ENCODE data around the gene ASTN2. TPM values are rescaled to one million over a fixed set of nuclear protein-coding genes. Genes with fewer than 3 reads are reported as not detected.

Gene ASTN2
- total and polyA plus RNA-seq, 10 of the 15 experiments (the other 5 are each of a cell fraction or from before 2014, with no cell fraction given), result 1.4 to 15.7 (median 7.0) TPM

- Histone ChIP-seq H3K79me2 (ENCODE audit: control insufficient read depth, insufficient read depth, low read length) (no peaks in the 10 kb centered on the region), H3K36me3 (ENCODE audit: control insufficient read depth in 2 of 2, insufficient read depth in 2 of 2, low read length in 1 of 2) (no peaks in the 10 kb centered on the region), H3K4me1 (ENCODE audit: control insufficient read depth, insufficient read depth, low read length) (no peaks in the 10 kb centered on the region), H3K4me3 (no peak overlapping the region), H3K9me3 (replicated peaks; ENCODE audit: control insufficient read depth, insufficient read depth, low read length) (no peaks in the 10 kb centered on the region), H2AFZ (ENCODE audit: control insufficient read depth, low read depth, low read length) (no peak overlapping the region), H3K4me2 (ENCODE audit: control insufficient read depth, insufficient read depth) (no peak overlapping the region), H3K27ac (ENCODE audit: control insufficient read depth, insufficient read depth) (no peak overlapping the region), H3K27me3 (replicated peaks in 1 of 2; ENCODE audit: control insufficient read depth in 2 of 2, insufficient read depth in 2 of 2, low read length in 1 of 2) (no peaks in the 10 kb centered on the region), H3K9ac (ENCODE audit: control insufficient read depth, insufficient read depth, low read length) (no peak overlapping the region), H4K20me1 (ENCODE audit: control insufficient read depth, insufficient read depth) (no peaks in the 10 kb centered on the region)
- no TSS peak for BruUV-seq (replicated peaks)
- ChIA-PET RAD21 (ENCODE audit: unreplicated experiment) (interaction anchor here (0.9 kb wide), 1 partner anchor 191 kb away, joined by 3 read pairs; no protein-coding TSS in a partner anchor), CTCF (interaction anchor here (0.7 kb wide), 1 partner anchor 321 kb away, joined by 3 read pairs; no protein-coding TSS in a partner anchor), POLR2A (no interaction called here), SMC1A (ENCODE audit: uncharacterized antibody, unreplicated experiment) (interaction anchor here (1.3 kb wide), 1 partner anchor 70 kb away, joined by 3 read pairs; no protein-coding TSS in a partner anchor)
- no peak for FAIRE-seq
- no peak for DNase-seq (ENCODE audit: low read depth, low spot score)
- TF ChIP-seq SIN3A (IDR thresholded peaks at IDR 0.05; ENCODE audit: low read depth, low read length), result no peak
- peak; percentile 81 for TF ChIP-seq MLLT1 (IDR thresholded peaks at IDR 0.05)
- no peak for TF ChIP-seq NFIC (IDR thresholded peaks at IDR 0.05; ENCODE audit: low read depth, low read length)
- no peak for TF ChIP-seq BCLAF1 (IDR thresholded peaks at IDR 0.05)
- intact Hi-C loops (cut with micrococcal nuclease; ENCODE audit: unreplicated experiment), result loop anchor here (2.0 kb wide), 1 partner anchor 70 kb away; no protein-coding TSS in a partner anchor
- peak; percentile 41; the same call in 1 of the 3 replicates for ATAC-seq
- in situ Hi-C loops (cut with MboI), result no loop called here
These were observed 1034.3 kb downstream of the ASTN2 start for GRCh38 chr9:116380496-116380995.
